Cardiac muscle cell (in vitro differentiated cells and primary cell): Measurements from ENCODE around the gene PHLPP1. TPM values are rescaled to one million over a fixed set of nuclear protein-coding genes. Genes with fewer than 3 reads are reported as not detected.

ENCODE experiments used
- DNase-seq, 2 donors: peaks; one replicate each; pipeline versions ENCODE4 v3.0.0 to v3.0.0-alpha.2; 2010 to 2017; ENCODE audit warnings: low read depth in 1 of 2, low spot score in 1 of 2
- H3K27ac ChIP-seq: fragments of 200-600 bp; sonication (generic); 2 replicates; pipeline ENCODE4 v1.5.1; 2016
- H3K27me3 ChIP-seq: fragments of 200-600 bp; sonication (generic); 2 replicates; pipeline ENCODE4 v1.6.0; 2016; ENCODE audit warnings: control low read depth
- H3K36me3 ChIP-seq: fragments of 200-600 bp; sonication (generic); 2 replicates; pipeline ENCODE4 v1.5.1; 2016; ENCODE audit warnings: control low read depth
- H3K4me1 ChIP-seq: fragments of 200-600 bp; sonication (generic); 2 replicates; pipeline ENCODE4 v1.8.1; 2017; ENCODE audit warnings: low read depth, mild to moderate bottlenecking, mixed run types
- H3K4me3 ChIP-seq: fragments of 200-600 bp; sonication (generic); 2 replicates; pipeline ENCODE4 v1.5.1; 2016; ENCODE audit warnings: mild to moderate bottlenecking
- H3K9me3 ChIP-seq: fragments of 200-600 bp; sonication (generic); 2 replicates; pipeline ENCODE4 v1.5.1; 2017; ENCODE audit warnings: low read depth, mild to moderate bottlenecking, control low read depth
- CTCF ChIP-seq: IDR thresholded peaks from 2 replicates; pipeline ENCODE4 v1.5.1; 2012; ENCODE audit warnings: low read depth, mild to moderate bottlenecking, low read length
- polyA plus RNA-seq: library from polyadenylated mRNA; unstranded; fragments of >200 nt; fragmentation: Nextera tagmentation; extraction: Ambion mirVana; gene quantifications from 2 replicates; pipeline ENCODE4 v1.2.1, GENCODE V29; 2016
- total RNA-seq: library from RNA; depleted of rRNA; stranded (reverse); fragments of >200 nt; gene quantifications from 2 replicates; pipeline ENCODE4 v1.2.3, GENCODE V29; 2016

Gene PHLPP1
- total and polyA plus RNA-seq, 2 experiments from 2014 or later: 6.3 to 25.8 TPM

GRCh38 chr18:62990653-62991052 lies 275.3 kb downstream of the PHLPP1 start:
- Histone ChIP-seq H3K4me3 (no peak overlapping the region), H3K4me1 (no peaks in the 10 kb centered on the region), H3K27ac (no peak overlapping the region), H3K36me3 (no peaks in the 10 kb centered on the region), H3K9me3 (no peaks in the 10 kb centered on the region), H3K27me3 (no peaks in the 10 kb centered on the region)
- no peak for DNase-seq
- TF ChIP-seq CTCF: no peak

GRCh38 chr18:62991389-62991788 lies 276.0 kb downstream of the PHLPP1 start:
- no peak for DNase-seq
- Histone ChIP-seq H3K27ac (no peak overlapping the region), H3K9me3 (no peaks in the 10 kb centered on the region), H3K27me3 (no peaks in the 10 kb centered on the region), H3K4me1 (no peaks in the 10 kb centered on the region), H3K4me3 (no peak overlapping the region), H3K36me3 (no peaks in the 10 kb centered on the region)
- TF ChIP-seq CTCF: no peak

GRCh38 chr18:62991959-62992358 lies 276.6 kb downstream of the PHLPP1 start:
- H3K36me3 ChIP-seq: no peaks in the 10 kb centered on the region
- no peaks in the 10 kb centered on the region for H3K4me1 ChIP-seq
- DNase-seq: no peak
- H3K4me3 ChIP-seq: no peak overlapping the region
- no peak for TF ChIP-seq CTCF
- H3K27ac ChIP-seq: no peak overlapping the region
- no peaks in the 10 kb centered on the region for H3K9me3 ChIP-seq
- H3K27me3 ChIP-seq: no peaks in the 10 kb centered on the region

- no peaks in the 10 kb centered on the region for H3K4me1 ChIP-seq
- no peak overlapping the region for H3K4me3 ChIP-seq
- H3K27ac ChIP-seq: no peak overlapping the region
- no peak for DNase-seq
- no peaks in the 10 kb centered on the region for H3K36me3 ChIP-seq
- TF ChIP-seq CTCF: no peak
- no peaks in the 10 kb centered on the region for H3K9me3 ChIP-seq
- no peaks in the 10 kb centered on the region for H3K27me3 ChIP-seq
Observed at GRCh38 chr18:62992877-62993365, 277.6 kb downstream of the PHLPP1 start.

GRCh38 chr18:62996566-62996965 lies 281.2 kb downstream of the PHLPP1 start:
- no peak for TF ChIP-seq CTCF
- no peaks in the 10 kb centered on the region for H3K9me3 ChIP-seq
- H3K4me3 ChIP-seq: no peak overlapping the region
- no peak for DNase-seq
- no peaks in the 10 kb centered on the region for H3K27me3 ChIP-seq
- H3K27ac ChIP-seq: no peak overlapping the region
- no peaks in the 10 kb centered on the region for H3K36me3 ChIP-seq
- no peaks in the 10 kb centered on the region for H3K4me1 ChIP-seq

- no peak for DNase-seq
- H3K27ac ChIP-seq: no peak overlapping the region
- no peaks in the 10 kb centered on the region for H3K4me1 ChIP-seq
- no peaks in the 10 kb centered on the region for H3K36me3 ChIP-seq
- H3K27me3 ChIP-seq: no peaks in the 10 kb centered on the region
- H3K9me3 ChIP-seq: no peaks in the 10 kb centered on the region
- H3K4me3 ChIP-seq: no peak overlapping the region
- TF ChIP-seq CTCF: no peak
Observed at GRCh38 chr18:62997076-62997475, 281.7 kb downstream of the PHLPP1 start.
